GM10248 (cell line): ENCODE results near the gene KIF20A.

Source experiments
- CTCF ChIA-PET: fragments of 300-600 bp; sonication (Branson Sonifier 250); formaldehyde crosslinking; extraction: SDS; loops from one replicate; lab custom pipeline; 2021; ENCODE audit warnings: antibody characterized with exemption; lab: Yijun Ruan, JAX
- POLR2A ChIA-PET: fragments of 350-650 bp; sonication (Branson Sonifier 250); formaldehyde crosslinking; extraction: SDS; loops from one replicate; lab custom pipeline; 2020; ENCODE audit warnings: antibody characterized with exemption; lab: Yijun Ruan, JAX
- DNase-seq: peaks from one replicate; pipeline ENCODE4 v3.0.0; 2012; ENCODE audit errors: extremely low spot score
- TF ChIP-seq, protein P1 (sequence below): IDR thresholded peaks from 2 replicates; pipeline ENCODE4 v1.5.1; 2012; ENCODE audit warnings: mild to moderate bottlenecking, low read depth; ENCODE audit errors: extremely low read depth, missing control alignments, control extremely low read depth

The KIF20A gene

DNA sequence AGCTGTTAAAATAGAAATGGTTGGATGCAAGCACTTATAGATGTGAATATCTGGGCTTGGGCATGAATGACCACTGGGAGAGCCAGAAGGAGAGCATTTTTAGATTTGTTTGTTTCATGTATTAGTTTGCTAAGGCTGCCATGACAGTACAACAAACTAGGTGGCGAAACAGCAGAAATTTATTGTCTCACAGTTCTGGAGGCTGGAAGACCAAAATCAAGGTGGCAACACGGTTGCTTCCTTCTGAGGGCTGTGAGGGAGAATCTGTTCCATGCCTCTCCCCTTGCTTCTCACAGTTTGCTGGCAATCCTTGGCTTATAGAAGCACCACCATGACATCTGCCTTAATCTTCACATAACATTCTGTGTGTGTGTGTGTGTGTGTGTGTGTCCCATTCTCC, 54.4 kb downstream of the KIF20A start:
- TF ChIP-seq, protein P1, sequence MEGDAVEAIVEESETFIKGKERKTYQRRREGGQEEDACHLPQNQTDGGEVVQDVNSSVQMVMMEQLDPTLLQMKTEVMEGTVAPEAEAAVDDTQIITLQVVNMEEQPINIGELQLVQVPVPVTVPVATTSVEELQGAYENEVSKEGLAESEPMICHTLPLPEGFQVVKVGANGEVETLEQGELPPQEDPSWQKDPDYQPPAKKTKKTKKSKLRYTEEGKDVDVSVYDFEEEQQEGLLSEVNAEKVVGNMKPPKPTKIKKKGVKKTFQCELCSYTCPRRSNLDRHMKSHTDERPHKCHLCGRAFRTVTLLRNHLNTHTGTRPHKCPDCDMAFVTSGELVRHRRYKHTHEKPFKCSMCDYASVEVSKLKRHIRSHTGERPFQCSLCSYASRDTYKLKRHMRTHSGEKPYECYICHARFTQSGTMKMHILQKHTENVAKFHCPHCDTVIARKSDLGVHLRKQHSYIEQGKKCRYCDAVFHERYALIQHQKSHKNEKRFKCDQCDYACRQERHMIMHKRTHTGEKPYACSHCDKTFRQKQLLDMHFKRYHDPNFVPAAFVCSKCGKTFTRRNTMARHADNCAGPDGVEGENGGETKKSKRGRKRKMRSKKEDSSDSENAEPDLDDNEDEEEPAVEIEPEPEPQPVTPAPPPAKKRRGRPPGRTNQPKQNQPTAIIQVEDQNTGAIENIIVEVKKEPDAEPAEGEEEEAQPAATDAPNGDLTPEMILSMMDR: no peak
- POLR2A ChIA-PET: interaction anchor here (0.5 to 0.7 kb wide), 2 partner anchors 90 to 116 kb away, joined by 3 to 10 read pairs; no protein-coding TSS in a partner anchor
- CTCF ChIA-PET: interaction anchor here (2.7 kb wide), 1 partner anchor 10 kb away, joined by 14 read pairs; no protein-coding TSS in a partner anchor
- no peak for DNase-seq

DNA sequence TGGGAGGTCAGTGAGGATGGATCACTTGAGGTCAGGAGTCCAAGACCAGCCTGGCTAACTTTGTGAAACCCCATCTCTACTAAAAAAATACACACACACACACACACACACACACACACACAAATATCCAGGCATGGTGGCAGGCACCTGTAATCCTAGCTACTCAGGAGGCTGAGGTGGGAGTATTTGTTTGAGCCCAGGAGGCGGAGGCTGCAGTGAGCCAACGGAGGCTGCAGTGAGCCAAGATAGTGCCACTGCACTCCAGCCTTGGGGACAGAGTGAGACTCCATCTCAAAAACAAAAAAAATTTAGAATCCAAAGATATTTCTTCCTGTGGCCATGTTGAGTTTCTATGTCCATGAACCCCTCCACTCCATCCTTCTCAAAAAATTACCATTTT, 55.7 kb downstream of the KIF20A start:
- CTCF ChIA-PET: interaction anchor here (1.2 to 1.3 kb wide), 3 partner anchors 11 to 118 kb away, joined by 3 to 8 read pairs (median 6); partner anchors contain the start of gene KDM3B
- DNase-seq: no peak
- TF ChIP-seq, protein P1: no peak
- POLR2A ChIA-PET: no interaction called here
